SK-N-SH (cell line): ENCODE results near the gene TSPAN4. TPM values are rescaled to one million over a fixed set of nuclear protein-coding genes. Genes with fewer than 3 reads are reported as not detected.

Experiments used
- CTCF ChIA-PET: fragments of 300-600, 350-600 bp; formaldehyde crosslinking; extraction: SDS; loops from one replicate; lab custom pipeline; 2021; lab: Yijun Ruan, JAX
- POLR2A ChIA-PET: fragments of 350-600 bp; sonication (Branson Sonifier 250); formaldehyde crosslinking; extraction: SDS; loops from one replicate; lab custom pipeline; 2020; ENCODE audit warnings: antibody characterized with exemption, inconsistent platforms; lab: Yijun Ruan, JAX
- DNase-seq: peaks from one replicate; pipeline ENCODE4 v3.0.0; 2012
- H2AFZ ChIP-seq: fragments of 200-600 bp; sonication (generic); 2 replicates; pipeline ENCODE4 v1.8.1; 2016; ENCODE audit warnings: antibody characterized with exemption, mild to moderate bottlenecking, low read depth
- H3F3A ChIP-seq: fragments of 200-600 bp; sonication (generic); replicated peaks from 2 replicates; pipeline ENCODE3; 2016; ENCODE audit warnings: antibody characterized with exemption, mild to moderate bottlenecking; ENCODE audit not compliant: insufficient read depth
- H3K27ac ChIP-seq, 2 experiments: fragments of 200-500 bp in 1 of 2; fragments of 200-600 bp in 1 of 2; sonication (Bioruptor generic) in 1 of 2; sonication (generic), shearing (Covaris generic) in 1 of 2; 2 replicates each; pipeline versions ENCODE4 v1.5.1 to v1.6.1; 2014 to 2016; ENCODE audit warnings: low read depth in 2 of 2, inconsistent platforms in 1 of 2, low read length in 1 of 2, mild to moderate bottlenecking in 1 of 2, mixed read lengths in 1 of 2
- H3K27me3 ChIP-seq: fragments of 200-600 bp; sonication (generic), shearing (Covaris generic); 2 replicates; pipeline ENCODE4 v1.6.1; 2016; ENCODE audit warnings: mixed run types; ENCODE audit not compliant: insufficient read depth
- H3K36me3 ChIP-seq, 2 experiments: fragments of 200-500 bp in 1 of 2; fragments of 200-600 bp in 1 of 2; sonication (Bioruptor generic) in 1 of 2; sonication (generic) in 1 of 2; replicated peaks in 1 of 2; 2 replicates each; pipeline versions ENCODE3 to v1.5.1; 2014 to 2016; ENCODE audit warnings: low read length in 1 of 2, mild to moderate bottlenecking in 1 of 2; ENCODE audit not compliant: insufficient read depth in 2 of 2, control insufficient read depth in 1 of 2
- H3K4me1 ChIP-seq, 2 experiments: fragments of 200-500 bp in 1 of 2; fragments of 200-600 bp in 1 of 2; sonication (Bioruptor generic) in 1 of 2; sonication (generic), shearing (Covaris generic) in 1 of 2; 2 replicates each; pipeline versions ENCODE4 v1.5.1 to v1.6.1; 2014 to 2016; ENCODE audit warnings: low read depth in 1 of 2, low read length in 1 of 2, mixed run types in 1 of 2; ENCODE audit not compliant: insufficient read depth in 2 of 2, control insufficient read depth in 1 of 2
- H3K4me2 ChIP-seq: fragments of 200-600 bp; sonication (generic), shearing (Covaris generic); 2 replicates; pipeline ENCODE4 v1.6.1; 2017; ENCODE audit warnings: mixed run types
- H3K4me3 ChIP-seq, 2 experiments: fragments of 200-500 bp in 1 of 2; fragments of 200-600 bp in 1 of 2; sonication (Bioruptor generic) in 1 of 2; sonication (generic), shearing (Covaris generic) in 1 of 2; 2 replicates each; pipeline versions ENCODE4 v1.5.1 to v1.8.1; 2014 to 2016; ENCODE audit warnings: low read depth in 2 of 2, inconsistent platforms in 1 of 2, low read length in 1 of 2, mild to moderate bottlenecking in 1 of 2, mixed read lengths in 1 of 2, moderate library complexity in 1 of 2
- H3K79me2 ChIP-seq: fragments of 200-600 bp; sonication (generic); 2 replicates; pipeline ENCODE4 v1.8.1; 2017; ENCODE audit warnings: mild to moderate bottlenecking; ENCODE audit not compliant: insufficient read depth
- H3K9ac ChIP-seq: fragments of 200-600 bp; sonication (generic); 2 replicates; pipeline ENCODE4 v1.6.1; 2017; ENCODE audit warnings: mixed run types
- H3K9me2 ChIP-seq: fragments of 200-600 bp; sonication (generic); 2 replicates; pipeline ENCODE4 v1.6.1; 2017; ENCODE audit warnings: mixed run types
- H3K9me3 ChIP-seq: fragments of 200-600 bp; sonication (generic); 2 replicates; pipeline ENCODE4 v1.6.1; 2017; ENCODE audit warnings: mixed run types, mild to moderate bottlenecking, moderate library complexity
- H4K20me1 ChIP-seq: fragments of 200-600 bp; sonication (generic); 2 replicates; pipeline ENCODE4 v1.6.1; 2017; ENCODE audit warnings: mild to moderate bottlenecking, mixed run types; ENCODE audit not compliant: insufficient read depth
- CHD2 ChIP-seq: fragments of 150-350 bp; IDR thresholded peaks from 2 replicates; pipeline ENCODE4 v1.6.1; 2018; ENCODE audit warnings: low read length; ENCODE audit not compliant: partially characterized antibody
- FOSL2 ChIP-seq: IDR thresholded peaks from 2 replicates; pipeline ENCODE4 v1.4.0; 2012; ENCODE audit warnings: low read depth, mild to moderate bottlenecking, moderate library complexity, borderline replicate concordance
- FOXJ3 ChIP-seq: sonication (generic); formaldehyde crosslinking; IDR thresholded peaks from 2 replicates; pipeline ENCODE4 v1.5.1; 2020; ENCODE audit warnings: mild to moderate bottlenecking, missing genetic modification reagents
- IRF3 ChIP-seq: fragments of 150-350 bp; IDR thresholded peaks from 2 replicates; pipeline ENCODE4 v1.6.1; 2016; ENCODE audit warnings: mild to moderate bottlenecking, low read depth, low read length
- MAX ChIP-seq: IDR thresholded peaks from 2 replicates; pipeline ENCODE4 v1.4.0; 2012; ENCODE audit warnings: low read depth
- MEF2A ChIP-seq: IDR thresholded peaks from 2 replicates; pipeline ENCODE4 v1.4.0; 2012; ENCODE audit warnings: low read depth, borderline replicate concordance
- NFIC ChIP-seq: IDR thresholded peaks from 2 replicates; pipeline ENCODE4 v1.4.0; 2012; ENCODE audit warnings: borderline replicate concordance
- NRF1 ChIP-seq: IDR thresholded peaks from 2 replicates; pipeline ENCODE4 v1.6.1; 2012; ENCODE audit warnings: low read depth, mild to moderate bottlenecking, low read length
- POLR2AphosphoS5 ChIP-seq: IDR thresholded peaks from 2 replicates; pipeline ENCODE4 v1.6.1; 2012; ENCODE audit warnings: low read depth, low read length
- REST ChIP-seq: IDR thresholded peaks from 2 replicates; pipeline ENCODE4 v1.6.1; 2012; ENCODE audit warnings: mild to moderate bottlenecking, low read depth, low read length, moderate library complexity
- SIN3A ChIP-seq: IDR thresholded peaks from 2 replicates; pipeline ENCODE4 v1.6.1; 2012; ENCODE audit warnings: low read depth, mild to moderate bottlenecking, low read length, moderate library complexity, borderline replicate concordance
- TAF1 ChIP-seq: IDR thresholded peaks from 2 replicates; pipeline ENCODE4 v1.6.1; 2012; ENCODE audit warnings: low read depth, mild to moderate bottlenecking, low read length, moderate library complexity, borderline replicate concordance
- WGBS: methylation state at CpG from one replicate; pipeline ENCODE4 v1.1.6; 2017; ENCODE audit warnings: low lambda C conversion rate; 5-methylcytosine and 5-hydroxymethylcytosine counted together
- polyA plus RNA-seq, 3 experiments: library from polyadenylated mRNA; depleted of rRNA; stranded (reverse); fragments of >200 nt; gene quantifications; 2 replicates each; pipeline ENCODE4 v1.2.3, GENCODE V29; 2012

Gene TSPAN4
- polyA plus RNA-seq, 1 of the 3 experiments (the other 2 are of a cell fraction) = 226 TPM

- Histone ChIP-seq H3K27ac (no peak overlapping the region), H3K9me3 (no peaks in the 10 kb centered on the region), H3K9ac (no peak overlapping the region), H2AFZ (no peak overlapping the region), H3K79me2 (no peaks in the 10 kb centered on the region), H3K4me1 (peaks cover 0 to 2% of the 10 kb centered on the region in 2 experiments; a peak in 1 of 4 replicates), H3K4me3 (no peak overlapping the region), H3K9me2 (no peaks in the 10 kb centered on the region), H3K27me3 (no peaks in the 10 kb centered on the region), H3K36me3 (peaks cover 0 to 16% of the 10 kb centered on the region in 2 experiments), H4K20me1 (peaks cover 10% of the 10 kb centered on the region; the same call in 1 of the 2 replicates), H3F3A (peaks cover 3% of the 10 kb centered on the region), H3K4me2 (no peak overlapping the region)
- WGBS = 100% methylated on average over 1 of the region's 25 CpGs
- DNase-seq = no peak
- ChIA-PET POLR2A (no interaction called here), CTCF (interaction anchor here (0.7 to 1.2 kb wide), 3 partner anchors 10 to 22 kb away, joined by 3 read pairs; no protein-coding TSS in a partner anchor)
- TF ChIP-seq MEF2A = no peak
- TF ChIP-seq CHD2 = no peak
- TF ChIP-seq NFIC = no peak
- TF ChIP-seq FOXJ3 (CRISPR knock-in tag) = no peak
- TF ChIP-seq SIN3A = no peak
- no peak for TF ChIP-seq NRF1
- TF ChIP-seq TAF1 = no peak
- TF ChIP-seq MAX = no peak
- TF ChIP-seq REST = no peak
- no peak for TF ChIP-seq POLR2AphosphoS5
- TF ChIP-seq FOSL2 = no peak
- TF ChIP-seq IRF3 = no peak
Observed at GRCh38 chr11:869399-870126, 26.9 kb downstream of the TSPAN4 start.
